SK-N-MC (cell line): ENCODE data around the gene PRM3.

Source experiments
- DNase-seq: peaks from one replicate; pipeline ENCODE4 v3.0.0-alpha.2; 2011; ENCODE audit warnings: low read depth, low spot score
- H3K27ac ChIP-seq: fragments of 200-600 bp; sonication (generic); 2 replicates; pipeline ENCODE4 v1.5.1; 2016; ENCODE audit warnings: mixed run types
- H3K36me3 ChIP-seq: fragments of 200-600 bp; sonication (generic); 2 replicates; pipeline ENCODE4 v1.6.1; 2017; ENCODE audit warnings: antibody characterized with exemption, low read length, mixed read lengths; ENCODE audit not compliant: insufficient read depth
- H3K4me3 ChIP-seq: fragments of 200-600 bp; sonication (generic); 2 replicates; pipeline ENCODE4 v1.5.1; 2016
- H3K9ac ChIP-seq: fragments of 200-600 bp; sonication (generic); 2 replicates; pipeline ENCODE4 v1.8.0; 2017; ENCODE audit warnings: mixed run types, mixed read lengths; ENCODE audit not compliant: insufficient read length
- H3K9me3 ChIP-seq: fragments of 200-600 bp; sonication (generic); 2 replicates; pipeline ENCODE4 v1.6.1; 2017; ENCODE audit warnings: low read depth, mild to moderate bottlenecking, antibody characterized with exemption, low read length, moderate library complexity, mixed read lengths
- EZH2 ChIP-seq: fragments of 200-600 bp; sonication (generic); IDR thresholded peaks from one replicate; pipeline ENCODE4 v1.6.1; 2017; ENCODE audit warnings: antibody characterized with exemption
- FOXP2 ChIP-seq: optimal IDR thresholded peaks from 2 replicates; pipeline ENCODE3; 2011; ENCODE audit warnings: mild to moderate bottlenecking, moderate library complexity; ENCODE audit not compliant: insufficient read depth; ENCODE audit errors: extremely low read length, control extremely low read depth
- POLR2AphosphoS5 ChIP-seq: IDR thresholded peaks from 2 replicates; pipeline ENCODE4 v1.6.1; 2012; ENCODE audit warnings: mild to moderate bottlenecking, low read depth, low read length, borderline replicate concordance

Gene PRM3

GRCh38 chr16:11314309-11314894 is 41.0 kb upstream of the PRM3 start:
- Histone ChIP-seq H3K4me3 (no peak overlapping the region), H3K27ac (no peak overlapping the region), H3K9me3 (no peaks in the 10 kb centered on the region), H3K36me3 (no peaks in the 10 kb centered on the region), H3K9ac (no peak overlapping the region)
- DNase-seq = no peak
- TF ChIP-seq EZH2 = no peak
- no peak for TF ChIP-seq FOXP2
- no peak for TF ChIP-seq POLR2AphosphoS5

DNA sequence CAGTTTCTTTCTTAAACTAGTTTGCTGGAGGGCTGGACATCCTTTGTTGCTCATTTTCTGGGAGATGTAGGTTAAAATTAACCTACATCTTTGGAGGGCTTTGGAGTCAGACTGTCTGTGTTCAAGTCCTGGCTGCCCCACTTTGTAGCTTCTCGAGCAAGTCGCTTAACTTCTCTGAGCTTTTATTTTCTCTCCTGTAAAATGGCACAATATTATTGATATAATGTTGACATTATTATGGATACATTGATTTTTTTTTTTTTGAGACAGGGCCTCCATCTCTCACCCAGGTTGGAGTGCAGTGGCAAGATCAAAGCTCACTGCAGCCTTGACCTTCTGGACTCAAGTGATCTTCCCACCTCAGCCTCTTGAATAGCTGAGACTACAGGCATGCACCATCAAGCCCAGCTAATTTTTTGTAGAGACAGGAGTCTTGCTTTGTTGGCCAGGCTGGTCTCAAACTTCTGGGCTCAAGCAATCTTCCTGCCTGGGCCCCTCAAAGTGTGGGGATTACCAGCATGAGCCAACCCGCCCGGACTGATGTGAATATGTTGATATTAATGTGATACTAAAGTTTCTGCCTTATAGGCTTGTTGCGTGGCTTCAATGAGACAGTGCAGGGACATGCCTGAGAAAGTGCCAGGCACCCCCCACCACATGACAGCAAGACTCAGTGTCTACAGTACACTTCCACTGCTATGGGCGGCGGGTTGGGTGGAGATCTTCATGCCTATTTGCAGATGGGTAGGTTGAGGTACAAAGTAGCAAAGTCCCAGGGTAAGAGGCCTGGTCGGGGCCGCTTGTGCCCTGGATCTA is 40.3 kb upstream of the PRM3 start:
- Histone ChIP-seq H3K36me3 (no peaks in the 10 kb centered on the region), H3K9me3 (no peaks in the 10 kb centered on the region), H3K9ac (no peak overlapping the region), H3K27ac (peak overlapping the region; percentile 37; the same call in 1 of the 2 replicates), H3K4me3 (0 out of 2 replicates have a peak overlapping the region, but pooled peaks have one; percentile 9)
- DNase-seq = no peak
- TF ChIP-seq FOXP2 (no peak), EZH2 (no peak)

DNA sequence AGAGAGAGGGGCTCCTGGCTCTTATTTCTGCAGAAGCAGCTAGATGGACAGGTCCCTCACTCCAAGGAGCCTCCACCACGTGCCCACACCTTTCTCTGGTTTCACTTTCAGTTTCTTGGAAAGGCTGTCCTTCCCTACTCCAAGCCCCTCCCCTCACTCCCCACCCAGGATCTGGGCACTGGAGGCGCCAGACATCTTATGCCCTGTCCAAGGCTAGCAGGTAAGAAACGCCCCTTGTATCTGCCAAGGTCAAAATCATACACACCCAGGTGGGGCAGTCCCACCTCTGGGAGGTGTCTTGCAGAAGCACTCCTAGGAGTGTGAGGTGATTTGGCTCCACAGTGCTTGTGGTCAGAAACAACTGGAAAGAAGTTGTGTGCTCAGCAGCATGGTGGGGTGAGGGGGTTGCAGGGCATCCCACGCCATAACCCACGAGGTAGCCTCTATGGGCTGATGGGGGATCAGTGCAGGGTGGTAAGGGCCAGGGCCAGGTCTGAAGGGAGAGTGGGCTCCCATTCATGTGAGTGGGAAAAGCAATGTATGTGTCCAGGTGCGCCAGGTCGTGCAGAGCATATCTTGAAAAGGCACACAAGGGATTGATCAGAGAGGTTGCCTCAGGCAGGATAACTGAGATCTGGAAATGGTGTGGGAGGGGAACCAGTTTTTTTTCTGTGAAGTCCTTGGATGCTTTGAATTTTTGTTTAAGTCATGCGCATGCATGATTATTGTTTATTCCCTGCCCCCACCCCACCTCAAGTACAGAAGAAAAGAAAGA is 39.5 kb upstream of the PRM3 start:
- Histone ChIP-seq H3K27ac (0 out of 2 replicates have a peak overlapping the region, but pooled peaks have one; percentile 21), H3K9ac (no peak overlapping the region), H3K4me3 (0 out of 2 replicates have a peak overlapping the region, but pooled peaks have one; percentile 9), H3K36me3 (no peaks in the 10 kb centered on the region), H3K9me3 (no peaks in the 10 kb centered on the region)
- no peak for TF ChIP-seq POLR2AphosphoS5
- TF ChIP-seq FOXP2 = no peak
- TF ChIP-seq EZH2 = no peak
- DNase-seq = peak; percentile 22

DNA sequence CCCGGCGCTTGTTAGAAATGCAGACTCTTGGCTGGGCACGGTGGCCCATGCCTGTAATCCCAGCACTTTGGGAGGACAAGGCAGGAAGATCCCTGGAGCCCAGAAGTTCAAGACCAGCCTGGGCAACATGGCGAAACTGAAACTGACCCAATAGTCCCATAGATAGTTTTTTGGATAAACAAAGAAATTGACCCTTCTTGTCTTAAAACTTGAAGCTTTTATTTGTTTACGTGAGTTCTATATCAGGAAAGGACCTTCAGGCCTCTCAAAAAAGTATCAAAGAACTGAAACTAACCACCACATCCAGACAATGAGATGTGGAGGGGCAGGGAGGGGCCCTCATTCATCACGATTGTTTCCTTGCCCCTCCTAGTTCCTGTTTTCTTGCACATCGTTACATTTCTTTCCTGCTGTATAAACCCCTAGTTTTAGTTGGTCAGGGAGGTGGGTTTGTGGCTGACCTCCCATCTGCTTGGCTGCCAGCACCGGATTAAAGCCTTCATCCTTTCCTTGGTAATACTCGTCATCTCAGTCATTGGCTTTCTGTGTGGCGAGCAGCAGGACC is 37.6 kb upstream of the PRM3 start:
- H3K9me3 ChIP-seq = no peaks in the 10 kb centered on the region
- TF ChIP-seq POLR2AphosphoS5 = no peak
- no peak for TF ChIP-seq EZH2
- no peak for TF ChIP-seq FOXP2
- H3K9ac ChIP-seq = no peak overlapping the region
- no peaks in the 10 kb centered on the region for H3K36me3 ChIP-seq
- no peak overlapping the region for H3K27ac ChIP-seq
- no peak for DNase-seq
- no peak overlapping the region for H3K4me3 ChIP-seq

GRCh38 chr16:11310634-11310977 is 37.2 kb upstream of the PRM3 start:
- Histone ChIP-seq H3K4me3 (no peak overlapping the region), H3K9me3 (no peaks in the 10 kb centered on the region), H3K27ac (no peak overlapping the region), H3K9ac (no peak overlapping the region), H3K36me3 (no peaks in the 10 kb centered on the region)
- no peak for TF ChIP-seq EZH2
- TF ChIP-seq FOXP2 = no peak
- no peak for TF ChIP-seq POLR2AphosphoS5
- no peak for DNase-seq

GRCh38 chr16:11309895-11310633 is 36.6 kb upstream of the PRM3 start:
- no peak overlapping the region for H3K4me3 ChIP-seq
- no peaks in the 10 kb centered on the region for H3K9me3 ChIP-seq
- H3K27ac ChIP-seq = no peak overlapping the region
- no peak overlapping the region for H3K9ac ChIP-seq
- no peak for DNase-seq
- TF ChIP-seq POLR2AphosphoS5 (no peak), EZH2 (no peak), FOXP2 (no peak)
- H3K36me3 ChIP-seq = no peaks in the 10 kb centered on the region

DNA sequence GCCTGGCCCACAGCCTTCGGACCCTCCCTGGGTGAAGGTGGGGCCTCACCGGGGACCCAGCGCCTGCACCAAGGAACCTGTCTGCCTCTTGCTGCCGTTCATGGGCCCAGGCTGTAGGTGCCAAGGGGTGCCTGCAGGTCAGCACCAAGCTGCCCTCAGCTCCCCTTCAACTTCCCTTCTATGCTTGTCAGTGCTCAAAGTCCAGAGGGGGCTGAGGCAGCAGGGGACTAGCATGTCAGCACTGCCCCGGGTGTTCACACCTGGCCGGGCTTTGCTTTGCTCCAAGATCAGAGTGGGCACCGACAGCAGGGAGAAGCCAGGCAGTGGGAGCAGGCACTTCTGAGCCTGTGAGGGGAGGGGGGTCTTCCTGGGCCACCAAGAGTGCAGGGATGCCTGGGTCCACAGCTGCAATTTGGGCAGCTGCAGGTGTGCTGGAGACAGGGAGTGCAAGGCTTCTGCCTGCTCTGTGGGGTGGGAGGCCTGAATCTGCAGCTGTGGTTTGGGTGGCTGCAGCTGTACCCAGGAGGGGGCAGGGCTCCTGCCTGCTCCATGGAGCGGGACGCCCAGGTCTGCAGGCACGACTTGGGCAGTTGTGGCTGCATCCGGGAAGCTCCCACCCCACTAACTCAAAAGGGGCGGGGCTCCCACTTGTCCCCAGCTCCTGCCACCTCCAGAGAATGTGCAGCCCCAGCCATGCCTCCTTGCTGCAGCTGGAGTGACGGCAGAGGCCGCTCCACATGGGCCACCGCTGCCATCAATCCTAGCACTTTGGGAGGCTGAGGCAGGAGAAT is 35.3 kb upstream of the PRM3 start:
- no peak overlapping the region for H3K4me3 ChIP-seq
- no peak overlapping the region for H3K27ac ChIP-seq
- no peaks in the 10 kb centered on the region for H3K9me3 ChIP-seq
- no peak for DNase-seq
- no peak overlapping the region for H3K9ac ChIP-seq
- no peaks in the 10 kb centered on the region for H3K36me3 ChIP-seq
- TF ChIP-seq FOXP2 (no peak), POLR2AphosphoS5 (no peak), EZH2 (no peak)
